GDM1 (cell line): Measurements from ENCODE around the gene ACTN4.

Experiments used
- DNase-seq: peaks from one replicate; lab custom pipeline; 2025; lab: John Stamatoyannopoulos, UW

ACTN4 gene

GRCh38 chr19:38635483-38636399, 11.7 kb upstream of the ACTN4 start:
- DNase-seq, result no peak

GRCh38 chr19:38638461-38638860, 9.0 kb upstream of the ACTN4 start:
- no peak for DNase-seq

DNA sequence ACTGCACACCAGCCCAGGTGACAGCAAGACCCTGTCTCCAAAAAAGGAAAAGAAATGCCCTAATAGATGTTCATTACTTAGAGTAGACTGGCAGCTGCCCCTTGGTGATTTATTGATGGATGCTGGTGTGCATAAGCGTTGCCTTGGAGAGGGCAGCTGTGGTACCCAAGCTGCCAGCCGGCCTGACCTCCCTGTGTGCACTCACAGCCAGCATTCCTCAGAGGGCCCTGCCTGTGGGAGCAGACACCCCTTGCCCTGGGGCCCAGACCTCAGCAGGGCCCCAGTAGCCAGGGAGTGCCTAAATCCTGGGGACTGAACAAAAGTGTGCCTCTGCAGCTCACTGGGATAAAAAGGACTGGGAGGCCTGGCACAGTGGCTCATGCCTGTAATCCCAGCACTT, 7.8 kb upstream of the ACTN4 start:
- no peak for DNase-seq

DNA sequence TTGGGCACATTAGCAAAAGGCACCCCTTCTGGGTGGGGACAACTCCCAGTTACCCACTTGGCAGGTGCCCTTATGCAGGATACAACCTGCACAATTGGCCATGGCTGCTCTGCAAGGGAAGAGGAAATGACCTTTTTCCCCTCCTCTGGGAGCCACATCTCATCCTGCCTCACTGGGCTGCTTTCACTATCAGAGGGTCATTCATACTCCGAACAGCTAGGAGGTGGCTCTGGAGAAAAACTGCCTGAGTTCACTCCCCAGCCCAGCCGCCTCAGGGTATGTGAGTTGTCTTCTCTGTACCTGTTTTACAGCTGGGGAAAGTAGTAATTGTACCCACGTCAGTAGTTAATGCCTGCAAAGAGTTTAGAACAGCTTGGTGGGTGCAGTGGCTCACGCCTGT, 7.1 kb upstream of the ACTN4 start:
- no peak for DNase-seq

DNA sequence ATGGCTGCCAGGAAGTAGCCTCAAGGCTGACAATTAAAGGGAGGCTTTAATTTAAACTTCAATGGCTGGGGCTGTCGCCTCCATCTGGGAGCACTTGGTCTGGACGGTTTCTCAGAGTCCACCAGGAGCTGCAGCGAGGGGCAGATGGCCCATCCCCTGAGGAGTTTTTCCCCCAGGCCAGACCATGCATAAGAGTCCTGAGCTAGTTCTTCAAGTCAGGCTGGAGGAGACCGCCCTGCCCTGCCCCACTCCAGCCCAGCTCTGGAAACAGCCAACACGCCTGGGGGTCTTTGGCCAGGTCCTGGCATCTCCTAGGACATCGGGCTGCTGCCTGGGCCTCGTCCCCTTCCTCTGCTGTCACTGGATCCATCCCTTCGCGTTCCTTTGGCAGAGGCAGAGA, 5.3 kb upstream of the ACTN4 start:
- no peak for DNase-seq

- DNase-seq, result no peak
Measured at GRCh38 chr19:38644719-38645118, 2.7 kb upstream of the ACTN4 start.

GRCh38 chr19:38647966-38648768, 718 bp downstream of the ACTN4 start:
- no peak for DNase-seq

DNA sequence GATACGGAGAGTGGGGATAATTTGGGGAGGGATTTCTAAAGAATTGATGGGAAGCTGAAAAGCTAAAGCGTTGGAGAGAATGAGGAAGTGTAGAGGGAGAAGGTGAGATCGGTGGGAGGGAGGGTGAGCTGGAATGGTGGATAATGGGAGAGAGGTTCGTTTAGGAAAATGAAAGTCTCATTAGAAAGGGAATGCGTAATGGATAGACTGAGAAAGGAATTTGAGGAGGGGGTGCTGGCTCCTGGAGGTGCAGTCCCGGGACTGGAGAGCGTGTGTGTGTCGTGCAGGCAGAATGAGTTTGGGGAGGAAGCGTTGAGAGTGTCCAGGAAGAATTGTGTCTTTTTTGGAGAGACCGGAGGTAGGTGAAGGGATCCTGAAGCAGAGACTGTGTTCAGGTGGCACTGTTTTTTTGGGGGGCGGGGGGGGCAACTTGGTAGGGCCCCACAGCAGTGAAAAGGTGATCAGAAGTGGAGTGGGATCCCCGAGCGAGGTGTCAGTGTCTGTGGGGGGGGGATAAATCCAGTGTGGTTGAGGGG, 1.4 kb downstream of the ACTN4 start:
- DNase-seq, result no peak

GRCh38 chr19:38649305-38650171, 2.1 kb downstream of the ACTN4 start:
- no peak for DNase-seq

GRCh38 chr19:38650172-38650775, 2.8 kb downstream of the ACTN4 start:
- no peak for DNase-seq

DNA sequence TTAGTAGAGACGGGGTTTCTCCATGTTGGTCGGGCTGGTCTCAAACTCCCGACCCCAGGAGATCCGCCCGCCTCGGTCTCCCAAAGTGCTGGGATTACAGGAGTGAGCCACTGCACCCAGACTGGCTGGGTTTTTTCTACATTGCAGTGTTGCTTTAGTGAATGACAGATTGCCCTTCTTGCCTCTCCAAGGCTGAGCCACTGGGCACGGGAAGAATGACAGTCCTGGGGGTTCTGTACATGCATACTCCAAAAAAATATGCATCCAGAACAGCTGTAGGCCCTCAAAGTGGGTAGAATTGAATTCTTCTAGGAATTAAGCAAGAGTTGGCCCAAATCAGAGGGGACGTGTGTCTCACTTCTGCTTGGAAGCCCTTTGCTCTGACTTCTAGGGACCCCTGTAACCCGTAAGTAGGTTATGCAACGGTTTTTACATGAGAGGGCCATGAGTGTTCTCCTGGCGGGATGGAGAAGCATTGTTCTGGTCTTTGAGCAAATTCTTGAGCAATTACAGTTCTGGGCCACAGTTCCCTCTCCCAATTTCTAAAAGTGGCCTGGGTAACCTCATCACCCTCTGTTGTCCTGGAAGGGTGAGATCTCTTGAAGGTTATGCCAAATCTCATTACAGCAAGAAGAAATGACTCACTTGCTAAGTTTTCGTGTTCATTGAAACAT, 3.6 kb downstream of the ACTN4 start:
- DNase-seq, result no peak

GRCh38 chr19:38653028-38653571, 5.7 kb downstream of the ACTN4 start:
- DNase-seq, result no peak

GRCh38 chr19:38654628-38655055, 7.2 kb downstream of the ACTN4 start:
- no peak for DNase-seq

GRCh38 chr19:38655148-38655824, 7.8 kb downstream of the ACTN4 start:
- DNase-seq, result no peak

- no peak for DNase-seq
Measured at GRCh38 chr19:38656171-38656981, 8.9 kb downstream of the ACTN4 start.

- DNase-seq, result no peak
Measured at GRCh38 chr19:38657633-38658222, 10.3 kb downstream of the ACTN4 start.

DNA sequence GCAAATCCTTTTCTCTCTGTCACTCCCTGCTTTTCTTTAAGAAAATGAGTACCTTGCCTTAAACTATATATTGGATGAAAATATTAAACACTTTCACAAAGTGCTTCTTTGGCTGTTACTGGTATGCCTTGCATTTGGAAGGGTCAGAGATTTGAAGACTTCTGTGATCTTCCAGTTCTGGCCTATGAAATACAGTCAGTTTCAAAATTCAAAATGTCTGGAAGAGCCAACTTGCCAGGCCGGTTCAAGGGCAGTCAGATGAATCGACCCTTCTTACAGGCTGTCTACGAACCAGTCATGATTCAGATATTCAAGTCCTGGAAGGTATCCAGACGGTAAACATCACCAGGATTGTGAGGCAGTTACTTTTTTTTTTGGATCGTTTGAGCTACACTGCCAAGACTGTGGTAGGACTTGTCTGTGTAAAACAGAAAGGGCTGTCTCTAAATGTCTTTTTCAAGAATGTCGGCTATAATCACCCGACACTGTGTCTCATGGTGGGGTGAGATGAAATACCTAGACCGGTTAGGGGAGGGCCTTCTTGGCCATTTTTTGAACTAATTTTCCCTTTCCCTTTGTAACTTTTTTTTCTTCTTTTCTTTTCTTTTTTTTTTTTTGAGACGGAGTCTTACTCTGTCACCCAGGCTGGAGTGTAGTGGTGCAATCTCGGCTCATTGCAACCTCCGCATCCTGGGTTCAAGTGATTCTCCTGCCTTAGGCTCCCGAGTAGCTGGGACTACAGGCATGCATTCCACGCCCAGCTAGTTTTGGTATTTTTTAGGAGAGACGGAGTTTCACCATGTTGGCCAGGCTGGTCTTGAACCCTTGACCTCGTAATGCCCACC, 11.2 kb downstream of the ACTN4 start:
- DNase-seq, result no peak

DNA sequence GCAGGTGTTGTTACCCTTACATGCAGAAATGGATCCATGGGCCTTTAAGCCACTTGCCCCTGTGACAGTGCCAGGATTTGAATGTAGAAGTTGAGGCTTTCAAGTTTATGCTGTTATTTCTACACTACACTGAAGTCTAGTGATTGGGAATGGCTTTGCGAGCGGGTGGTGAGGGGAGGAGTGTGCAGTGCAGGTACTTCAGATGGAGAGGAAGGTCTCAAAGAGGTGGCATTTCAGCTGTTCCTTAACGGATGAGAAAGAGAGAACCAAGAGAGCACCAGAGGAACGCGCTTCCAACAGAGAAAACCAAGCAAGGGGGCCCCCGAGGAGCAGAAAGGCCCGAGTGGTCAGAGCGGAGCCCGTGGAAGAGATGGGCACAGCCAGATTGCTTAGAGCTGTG, 13.3 kb downstream of the ACTN4 start:
- no peak for DNase-seq
